COLO829 (cell line): Measurements from ENCODE around the gene JHY.

Source experiments
- DNase-seq: peaks from one replicate; pipeline ENCODE4 v3.0.0; 2012; ENCODE audit warnings: low spot score

JHY gene

DNA sequence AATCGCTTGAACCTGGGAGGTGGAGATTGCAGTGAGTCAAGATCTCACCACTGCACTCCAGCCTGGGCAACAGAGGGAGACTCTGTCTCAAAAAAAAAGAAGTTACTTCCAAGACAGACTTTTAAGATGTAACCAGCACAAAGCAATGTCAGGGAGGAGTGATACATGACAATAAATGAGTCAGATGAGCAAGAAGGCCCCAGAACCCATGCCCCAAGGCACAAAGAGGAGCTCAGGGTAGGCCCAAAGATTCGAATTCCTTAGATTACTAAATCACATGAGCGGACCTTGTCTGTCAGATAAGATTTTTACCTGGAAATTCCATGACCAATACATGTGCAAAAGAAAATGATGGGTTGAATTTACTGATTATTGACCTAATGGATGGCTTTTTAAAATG, 10.5 kb upstream of the JHY start:
- DNase-seq, result no peak

DNA sequence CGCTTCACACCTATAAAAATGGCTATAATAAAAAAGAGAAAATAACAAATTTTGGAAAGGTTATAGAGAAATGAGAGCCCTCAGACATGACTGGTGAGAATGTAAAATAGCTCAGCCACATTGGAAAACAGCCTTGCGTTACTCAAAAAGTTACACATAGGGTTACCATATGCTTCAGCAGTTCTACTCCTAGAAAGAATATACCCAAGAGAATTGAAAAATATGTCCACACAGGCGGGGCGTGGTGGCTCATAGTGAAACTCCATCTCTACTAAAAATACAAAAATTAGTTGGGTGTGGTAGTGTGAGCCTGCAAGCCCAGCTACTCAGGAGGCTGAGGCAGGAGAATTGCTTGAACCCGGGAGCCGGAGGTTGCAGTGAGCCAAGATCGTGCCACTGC, 7.6 kb upstream of the JHY start:
- no peak for DNase-seq

DNA sequence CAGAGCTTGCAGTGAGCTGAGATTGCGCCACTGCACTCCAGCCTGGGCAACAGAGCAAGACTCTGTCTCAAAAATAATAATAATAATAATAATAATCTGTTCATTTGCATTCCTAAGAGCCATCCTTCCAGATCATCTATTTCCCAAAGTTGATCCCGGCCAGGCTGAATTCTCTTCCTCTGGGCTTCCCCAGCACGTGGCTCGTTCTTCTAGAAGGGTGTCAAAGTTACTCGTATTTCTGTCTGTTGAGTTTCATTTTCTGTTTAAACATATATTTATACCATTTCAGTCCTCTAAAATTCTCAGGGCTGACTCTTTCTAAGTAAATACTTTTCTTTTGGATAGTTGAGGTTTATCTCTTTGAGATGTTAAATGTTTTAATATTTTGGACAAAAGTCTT, 4.8 kb upstream of the JHY start:
- DNase-seq, result no peak

GRCh38 chr11:122879785-122880184, 2.8 kb upstream of the JHY start:
- no peak for DNase-seq

DNA sequence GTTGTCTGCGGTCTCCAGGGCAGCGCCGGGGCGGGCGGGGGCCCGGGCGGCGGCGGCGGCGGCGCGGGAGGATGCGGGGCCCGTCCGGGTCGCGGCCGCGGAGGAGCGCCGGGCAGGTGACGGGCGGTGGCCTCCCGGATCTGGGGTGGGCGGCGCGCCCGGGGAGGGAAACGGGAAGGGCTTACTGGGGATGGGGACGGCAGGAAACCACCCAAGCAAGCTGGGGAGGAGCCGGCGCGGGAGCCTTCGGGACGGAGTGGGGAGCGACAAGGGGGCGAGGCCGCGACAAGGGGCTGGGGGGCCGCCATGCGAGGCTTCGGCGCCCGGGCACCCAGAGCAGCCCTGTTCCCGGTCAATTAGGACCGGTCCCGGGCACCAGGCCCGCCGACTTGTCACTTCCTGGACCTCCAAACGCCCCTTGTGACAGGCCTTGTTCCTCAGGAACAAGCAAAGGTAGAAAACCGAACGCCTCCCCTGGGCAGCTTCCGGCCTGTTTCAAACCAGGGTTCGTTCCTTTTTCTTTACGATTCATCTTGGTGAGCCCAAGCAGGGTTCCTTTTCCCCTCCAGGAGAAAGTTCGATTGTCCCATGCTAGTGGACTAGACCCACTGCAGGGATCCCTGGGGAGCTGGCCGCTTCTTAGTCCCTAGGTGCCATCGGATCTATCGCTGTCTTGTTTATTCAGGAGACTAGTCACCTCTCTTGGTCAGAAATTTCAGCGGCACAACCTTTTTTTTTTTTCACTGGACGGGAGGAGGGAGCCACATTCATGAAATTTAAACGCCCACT, 492 bp downstream of the JHY start:
- DNase-seq, result peak; percentile 41

DNA sequence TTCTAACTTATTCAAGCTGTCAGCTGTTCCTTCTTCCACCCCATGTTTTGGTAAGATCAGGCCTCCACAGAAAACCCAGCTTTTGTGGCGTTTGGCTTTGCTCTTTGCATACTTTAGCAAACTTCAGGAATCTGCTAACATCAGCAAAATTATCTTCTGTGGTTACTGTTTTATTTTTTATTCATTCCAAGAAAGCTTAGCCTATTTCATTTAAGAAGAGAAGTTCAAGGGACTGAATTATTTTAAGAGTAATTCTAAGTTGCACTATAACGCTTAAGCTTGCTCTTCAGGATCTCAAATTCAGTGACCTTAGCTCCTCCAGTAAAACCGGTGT, 1.1 kb downstream of the JHY start:
- DNase-seq, result no peak

GRCh38 chr11:122888162-122888561, 5.6 kb downstream of the JHY start:
- DNase-seq, result no peak

- no peak for DNase-seq
Observed at GRCh38 chr11:122893131-122893530, 10.6 kb downstream of the JHY start.

- DNase-seq, result no peak
Observed at GRCh38 chr11:122895563-122895962, 13.0 kb downstream of the JHY start.

DNA sequence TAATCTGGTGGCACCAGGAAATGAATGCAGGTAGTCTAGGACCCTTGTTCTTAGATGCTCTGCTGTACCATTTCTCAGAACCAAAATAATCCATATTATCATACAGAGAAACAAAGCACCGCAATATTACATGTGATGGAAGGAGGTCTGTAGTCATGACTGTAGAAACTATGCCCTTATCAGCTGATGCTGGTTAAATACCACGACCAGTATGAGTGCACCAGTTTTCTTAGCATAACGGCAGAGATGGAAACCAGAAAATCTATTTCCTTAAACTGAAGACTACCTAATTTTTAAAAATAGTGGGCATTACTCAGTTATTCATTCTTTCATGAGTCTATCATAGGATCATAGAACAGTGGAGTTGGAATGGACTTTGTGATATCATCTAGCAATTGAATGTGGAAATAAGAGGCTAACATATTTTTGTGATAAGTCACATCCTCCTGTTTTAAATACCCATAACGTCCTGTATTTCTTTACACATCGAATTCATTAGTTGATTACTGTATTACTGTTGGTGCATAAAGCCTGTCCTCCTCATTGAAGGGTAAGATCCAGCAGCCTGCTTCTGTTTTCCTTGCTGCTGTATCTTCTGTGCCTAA, 15.1 kb downstream of the JHY start:
- DNase-seq, result no peak

- peak; percentile 35 for DNase-seq
Observed at GRCh38 chr11:122898799-122899198, 16.2 kb downstream of the JHY start.

DNA sequence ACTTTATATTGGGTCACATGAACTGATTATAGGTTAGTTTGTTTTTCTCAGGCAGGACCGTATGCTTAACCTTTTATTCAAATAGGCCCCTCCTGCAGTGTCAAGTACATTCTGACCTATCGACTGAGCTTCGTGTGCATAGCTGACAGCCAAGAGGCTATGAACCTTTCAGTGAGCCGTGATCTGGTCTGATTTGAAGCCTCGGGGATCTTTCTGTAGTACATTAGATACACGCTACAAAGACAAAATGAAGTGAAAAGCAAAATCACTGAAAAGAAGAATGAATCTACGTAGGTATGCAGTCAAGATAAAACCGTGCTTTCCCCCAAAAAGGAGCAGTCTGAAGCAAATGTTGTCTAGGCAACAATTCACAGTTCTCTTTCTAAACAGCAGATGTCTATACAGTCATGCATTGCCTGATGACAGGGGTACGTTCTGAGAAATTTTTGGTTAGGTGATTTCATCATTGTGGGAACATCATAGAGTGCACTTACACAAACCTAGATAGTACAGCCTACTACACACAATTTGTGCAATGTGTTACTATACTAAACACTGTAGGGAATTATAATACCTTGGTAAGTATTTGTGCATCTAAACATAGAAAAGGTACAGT, 18.1 kb downstream of the JHY start:
- no peak for DNase-seq

DNA sequence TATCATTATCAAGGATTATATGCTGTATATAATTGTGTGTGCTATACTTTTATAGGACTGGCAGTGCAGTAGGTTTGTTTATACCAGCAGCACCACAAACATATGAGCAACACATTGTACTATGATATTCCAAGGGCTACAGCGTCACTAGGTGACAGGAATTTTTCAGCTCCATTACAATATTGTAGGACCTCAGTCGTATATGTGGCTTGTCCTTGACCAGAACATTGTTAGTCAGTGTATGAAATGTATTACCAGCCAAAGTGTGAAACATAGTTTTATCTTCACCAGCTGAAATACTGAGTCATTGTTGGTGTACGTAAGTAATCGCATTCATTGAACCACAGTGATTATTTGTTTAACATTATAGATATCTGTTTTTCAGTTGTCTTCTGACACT, 20.4 kb downstream of the JHY start:
- DNase-seq, result no peak

- DNase-seq, result peak; percentile 15
Observed at GRCh38 chr11:122910775-122911174, 28.2 kb downstream of the JHY start.

- no peak for DNase-seq
Observed at GRCh38 chr11:122917311-122917710, 34.8 kb downstream of the JHY start.

- no peak for DNase-seq
Observed at GRCh38 chr11:122918734-122919133, 36.2 kb downstream of the JHY start.

DNA sequence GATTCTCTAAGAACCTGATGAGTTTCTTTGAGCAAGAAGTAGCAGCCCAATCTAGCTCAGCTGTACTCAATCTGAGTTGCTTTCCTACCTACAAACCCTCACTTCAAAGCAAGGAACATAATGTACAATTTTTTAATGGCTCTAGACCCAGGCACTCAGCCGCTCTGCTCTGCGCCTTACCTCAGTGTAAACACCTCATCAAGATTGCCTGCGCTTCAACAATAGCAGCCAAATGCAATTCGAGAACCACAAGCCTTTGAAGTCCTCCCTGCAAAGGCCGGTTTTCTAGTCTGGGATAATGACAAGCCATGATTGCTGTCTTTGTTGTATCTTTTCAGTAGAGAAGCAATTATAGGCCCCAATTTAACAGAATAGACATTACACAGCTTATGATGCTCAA, 38.0 kb downstream of the JHY start:
- DNase-seq, result no peak

DNA sequence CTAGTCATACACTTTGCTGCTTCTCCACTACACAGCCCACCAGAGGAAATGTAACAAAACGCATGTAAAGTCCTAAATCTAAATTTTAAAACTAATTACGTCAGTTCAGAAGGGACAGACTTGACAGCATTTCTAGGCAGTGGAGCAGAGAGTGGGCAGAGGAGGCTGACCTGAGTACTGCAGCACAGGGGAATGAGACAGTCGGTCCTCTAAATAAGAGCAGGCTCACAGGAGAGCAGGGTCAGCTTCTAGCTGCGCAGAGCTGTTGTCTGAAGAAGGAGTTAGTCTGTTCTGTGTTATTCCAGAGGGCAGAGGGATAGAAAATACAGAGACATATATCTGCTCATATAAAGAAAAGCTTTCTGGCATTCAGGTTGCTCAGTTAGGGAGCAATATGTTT, 40.3 kb downstream of the JHY start:
- DNase-seq, result no peak

DNA sequence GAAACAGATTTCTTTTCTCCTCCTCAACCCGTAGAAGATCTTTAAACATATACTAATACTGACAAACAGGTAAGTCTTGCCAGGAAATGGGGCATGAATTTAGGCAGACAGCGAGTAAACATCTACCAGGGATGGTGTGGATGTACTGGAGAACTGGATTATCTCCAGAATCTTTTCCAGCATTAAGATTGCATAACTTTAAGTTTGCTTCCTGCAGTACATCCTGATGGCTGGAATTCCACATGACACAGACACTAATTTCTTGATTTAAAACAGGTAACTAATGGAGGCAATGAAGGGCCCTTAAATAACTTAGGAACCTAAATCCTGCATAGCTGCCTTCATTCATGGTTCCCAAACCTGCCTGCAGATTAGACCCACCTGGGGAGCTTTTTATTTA, 40.7 kb downstream of the JHY start:
- no peak for DNase-seq

GRCh38 chr11:122931510-122931909, 49.0 kb downstream of the JHY start:
- no peak for DNase-seq

GRCh38 chr11:122933416-122933815, 50.9 kb downstream of the JHY start:
- no peak for DNase-seq

DNA sequence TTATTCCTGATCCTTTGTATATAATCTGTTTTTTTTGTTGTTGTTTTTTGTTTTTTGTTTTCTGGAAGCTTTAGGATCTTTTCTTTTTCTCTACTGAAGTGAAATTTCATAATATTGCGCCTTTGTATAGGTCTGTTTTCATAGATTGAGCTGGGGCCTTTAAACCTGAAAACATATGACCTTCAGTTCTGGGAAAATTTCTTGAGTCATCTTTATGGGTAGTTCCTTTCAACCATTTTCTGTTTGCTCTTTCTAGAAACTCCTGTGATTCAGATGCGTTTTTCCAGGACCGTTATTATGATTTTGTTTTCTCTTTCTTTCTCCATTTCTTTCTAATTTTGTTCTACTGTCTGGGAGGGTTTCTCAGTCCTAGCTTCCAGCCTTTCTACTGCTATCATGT, 55.4 kb downstream of the JHY start:
- DNase-seq, result no peak

DNA sequence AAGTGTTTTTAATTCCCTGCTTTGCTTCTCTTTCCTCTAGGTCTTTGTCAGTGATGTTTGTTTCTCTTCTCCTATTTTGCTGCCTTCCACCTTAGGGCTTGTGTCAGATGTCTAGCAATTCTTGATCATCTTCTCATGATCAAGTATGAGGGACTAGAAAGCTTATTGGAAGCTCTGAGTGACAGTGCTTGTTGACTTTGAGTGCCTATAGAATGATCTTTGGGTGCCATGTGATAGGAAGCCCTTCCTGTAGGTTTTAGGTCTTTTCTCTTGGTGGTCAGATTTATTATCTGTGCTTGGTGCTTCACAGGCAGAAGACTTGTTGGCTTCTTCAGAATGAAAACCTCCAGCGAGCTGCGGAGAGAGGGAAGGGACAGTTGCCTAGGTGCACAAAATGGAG, 56.0 kb downstream of the JHY start:
- DNase-seq, result no peak

GRCh38 chr11:122951211-122951610, 68.7 kb downstream of the JHY start:
- DNase-seq, result no peak
